Measurements from ENCODE around the gene CTSE.
A peak's percentile ranks its signal among the peaks of the same experiment; 100 is the strongest.

The CTSE gene

GRCh38 chr1:205989786-205990185 is 33.9 kb downstream of the CTSE start:
- no peak for DNase-seq

GRCh38 chr1:205988585-205988995 is 35.1 kb downstream of the CTSE start:
- DNase-seq = no peak

- DNase-seq = no peak
These were observed 36.8 kb downstream of the CTSE start for GRCh38 chr1:205986861-205987260.

- DNase-seq = no peak
These were observed 37.4 kb downstream of the CTSE start for GRCh38 chr1:205986292-205986691.

GRCh38 chr1:205985330-205986005 is 38.2 kb downstream of the CTSE start:
- DNase-seq = no peak

- peak; percentile 47 for DNase-seq
These were observed 39.6 kb downstream of the CTSE start for GRCh38 chr1:205983925-205984725.

GRCh38 chr1:205981257-205981656 is 42.4 kb downstream of the CTSE start:
- no peak for DNase-seq

GRCh38 chr1:205980237-205980870 is 43.3 kb downstream of the CTSE start:
- no peak for DNase-seq

GRCh38 chr1:205979301-205979700 is 44.4 kb downstream of the CTSE start:
- no peak for DNase-seq

GRCh38 chr1:205978676-205979075 is 45.0 kb downstream of the CTSE start:
- DNase-seq = no peak

- DNase-seq = peak; percentile 76
These were observed 46.2 kb downstream of the CTSE start for GRCh38 chr1:205977402-205978014.

- DNase-seq = peak; percentile 32
These were observed 46.8 kb downstream of the CTSE start for GRCh38 chr1:205976708-205977401.

GRCh38 chr1:205976036-205976435 is 47.7 kb downstream of the CTSE start:
- DNase-seq = no peak

GRCh38 chr1:205975387-205975998 is 48.2 kb downstream of the CTSE start:
- DNase-seq = no peak

- no peak for DNase-seq
These were observed 49.0 kb downstream of the CTSE start for GRCh38 chr1:205974712-205975111.

- DNase-seq = no peak
These were observed 50.1 kb downstream of the CTSE start for GRCh38 chr1:205973377-205974232.

- no peak for DNase-seq
These were observed 51.1 kb downstream of the CTSE start for GRCh38 chr1:205972491-205973168.

GRCh38 chr1:205972081-205972480 is 51.6 kb downstream of the CTSE start:
- no peak for DNase-seq

GRCh38 chr1:205971082-205971481 is 52.6 kb downstream of the CTSE start:
- DNase-seq = no peak

- DNase-seq = no peak
These were observed 53.2 kb downstream of the CTSE start for GRCh38 chr1:205970486-205970885.

GRCh38 chr1:205969229-205969628 is 54.5 kb downstream of the CTSE start:
- no peak for DNase-seq

Data from NCI-H1694 treated with DMSO at 0.1 percent for 48 hours (cell line).